A673 (cell line): Measurements from ENCODE around the gene ZNF254. TPM values are rescaled to one million over a fixed set of nuclear protein-coding genes. Genes with fewer than 3 reads are reported as not detected.

Experiments
- BruUV-seq: library from RNA; stranded (reverse); fragments of 400-500 nt; replicated peaks from 2 replicates; lab custom pipeline; 2021; lab: Mats Ljungman, UMichigan
- CTCF ChIA-PET: fragments of 300-600 bp; sonication (Branson Sonifier 250); formaldehyde crosslinking; loops from one replicate; lab custom pipeline; 2022; ENCODE audit warnings: antibody characterized with exemption; lab: Charles Lee
- POLR2A ChIA-PET: fragments of 300-600 bp; sonication (Branson Sonifier 250); formaldehyde crosslinking; loops from one replicate; lab custom pipeline; 2022; ENCODE audit warnings: antibody characterized with exemption; ENCODE audit not compliant: low non-redundant PET; lab: Charles Lee
- DNase-seq: peaks from one replicate; pipeline ENCODE4 v3.0.0-alpha.2; 2015; ENCODE audit warnings: low spot score
- H3K27ac ChIP-seq: fragments of 200-600 bp; sonication (generic); 2 replicates; pipeline ENCODE4 v1.5.1; 2016; ENCODE audit warnings: mixed run types, low read depth, mild to moderate bottlenecking, mixed read lengths, antibody characterized with exemption, low read length; ENCODE audit not compliant: poor library complexity, severe bottlenecking
- H3K27me3 ChIP-seq: fragments of 200-600 bp; sonication (generic); replicated peaks from 2 replicates; pipeline ENCODE4 v1.6.1; 2017; ENCODE audit warnings: mixed run types, low read depth, mild to moderate bottlenecking, mixed read lengths, antibody characterized with exemption, low read length; ENCODE audit not compliant: insufficient read depth, poor library complexity
- H3K36me3 ChIP-seq: fragments of 200-600 bp; sonication (generic); 2 replicates; pipeline ENCODE4 v1.6.1; 2016; ENCODE audit warnings: mixed run types, mild to moderate bottlenecking, mixed read lengths, antibody characterized with exemption, low read length; ENCODE audit not compliant: insufficient read depth, poor library complexity, severe bottlenecking
- H3K4me1 ChIP-seq: fragments of 200-600 bp; sonication (generic); 2 replicates; pipeline ENCODE4 v1.6.1; 2017; ENCODE audit warnings: mixed run types, mild to moderate bottlenecking, mixed read lengths, antibody characterized with exemption, low read length; ENCODE audit not compliant: insufficient read depth, poor library complexity, severe bottlenecking
- H3K4me3 ChIP-seq: fragments of 200-600 bp; sonication (generic); 2 replicates; pipeline ENCODE4 v1.5.1; 2016; ENCODE audit warnings: low read depth, mixed run types, mild to moderate bottlenecking, mixed read lengths, low read length; ENCODE audit not compliant: poor library complexity, severe bottlenecking
- H3K9me3 ChIP-seq: fragments of 200-600 bp; sonication (generic); 2 replicates; pipeline ENCODE4 v1.6.1; 2016; ENCODE audit warnings: mixed run types, low read depth, mild to moderate bottlenecking, mixed read lengths, antibody characterized with exemption, low read length; ENCODE audit not compliant: poor library complexity, severe bottlenecking
- EZH2 ChIP-seq: fragments of 200-600 bp; sonication (generic); IDR thresholded peaks from 2 replicates; pipeline ENCODE4 v1.6.1; 2017; ENCODE audit warnings: borderline replicate concordance, low read depth, mild to moderate bottlenecking, mixed read lengths, antibody characterized with exemption, low read length; ENCODE audit not compliant: poor library complexity, severe bottlenecking
- intact Hi-C: fragments of 100-400 bp; cut with micrococcal nuclease; formaldehyde crosslinking; loops from one replicate; pipeline ENCODE4 v1.10.0; 2022; ENCODE audit not compliant: unreplicated experiment
- total RNA-seq: library from RNA; stranded (reverse); gene quantifications from 2 replicates; pipeline ENCODE4 v1.2.3, GENCODE V29; 2021
- TF ChIP-seq, protein P1 (sequence below): fragments of 300-800, 200-600 bp; sonication (generic); conservative IDR thresholded peaks from 2 replicates; pipeline ENCODE4 v1.5.1; 2017; ENCODE audit warnings: low read depth, mild to moderate bottlenecking, antibody characterized with exemption, low read length, moderate library complexity, mixed read lengths

Gene ZNF254
- total RNA-seq, 1 experiment from 2014 or later = 15.5 TPM

- no TSS peak for BruUV-seq
- no peak for DNase-seq
- Histone ChIP-seq H3K4me3 (no peak overlapping the region), H3K36me3 (peaks cover 51% of the 10 kb centered on the region), H3K9me3 (no peaks in the 10 kb centered on the region), H3K27ac (no peak overlapping the region), H3K27me3 (no peaks in the 10 kb centered on the region), H3K4me1 (no peaks in the 10 kb centered on the region)
- CTCF ChIA-PET = no interaction called here
- intact Hi-C loops = no loop called here
- TF ChIP-seq, protein P1, sequence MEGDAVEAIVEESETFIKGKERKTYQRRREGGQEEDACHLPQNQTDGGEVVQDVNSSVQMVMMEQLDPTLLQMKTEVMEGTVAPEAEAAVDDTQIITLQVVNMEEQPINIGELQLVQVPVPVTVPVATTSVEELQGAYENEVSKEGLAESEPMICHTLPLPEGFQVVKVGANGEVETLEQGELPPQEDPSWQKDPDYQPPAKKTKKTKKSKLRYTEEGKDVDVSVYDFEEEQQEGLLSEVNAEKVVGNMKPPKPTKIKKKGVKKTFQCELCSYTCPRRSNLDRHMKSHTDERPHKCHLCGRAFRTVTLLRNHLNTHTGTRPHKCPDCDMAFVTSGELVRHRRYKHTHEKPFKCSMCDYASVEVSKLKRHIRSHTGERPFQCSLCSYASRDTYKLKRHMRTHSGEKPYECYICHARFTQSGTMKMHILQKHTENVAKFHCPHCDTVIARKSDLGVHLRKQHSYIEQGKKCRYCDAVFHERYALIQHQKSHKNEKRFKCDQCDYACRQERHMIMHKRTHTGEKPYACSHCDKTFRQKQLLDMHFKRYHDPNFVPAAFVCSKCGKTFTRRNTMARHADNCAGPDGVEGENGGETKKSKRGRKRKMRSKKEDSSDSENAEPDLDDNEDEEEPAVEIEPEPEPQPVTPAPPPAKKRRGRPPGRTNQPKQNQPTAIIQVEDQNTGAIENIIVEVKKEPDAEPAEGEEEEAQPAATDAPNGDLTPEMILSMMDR = no peak
- POLR2A ChIA-PET = no interaction called here
Observed at GRCh38 chr19:24046550-24046949, 40.4 kb upstream of the ZNF254 start.

DNA sequence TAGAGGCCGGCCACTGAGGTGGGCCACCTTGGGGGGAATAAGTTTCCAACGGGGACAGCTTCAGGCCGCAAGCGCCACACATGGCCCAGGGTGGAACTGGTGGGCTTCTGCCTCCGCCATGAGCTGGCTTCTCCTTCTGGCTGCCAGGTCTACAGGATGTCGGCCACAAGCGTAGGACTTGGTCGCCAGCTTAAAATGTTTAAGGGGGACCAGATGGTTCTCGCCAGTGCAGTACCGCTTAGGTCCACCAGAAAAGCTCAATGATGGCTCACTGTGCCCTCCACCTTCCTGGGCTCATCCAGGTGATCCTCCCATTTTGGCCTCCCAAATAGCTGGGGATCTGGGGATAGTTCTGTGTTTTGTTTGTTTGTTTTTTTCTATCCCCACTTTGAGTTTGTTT, 38.7 kb upstream of the ZNF254 start:
- no peaks in the 10 kb centered on the region for H3K27me3 ChIP-seq
- H3K27ac ChIP-seq = no peak overlapping the region
- TF ChIP-seq EZH2 = no peak
- TF ChIP-seq, protein P1 = no peak
- H3K4me3 ChIP-seq = no peak overlapping the region
- ChIA-PET POLR2A (no interaction called here), CTCF (interaction anchor here (0.6 kb wide), 1 partner anchor 188 kb away, joined by 13 read pairs; no protein-coding TSS in a partner anchor)
- intact Hi-C loops = no loop called here
- no peaks in the 10 kb centered on the region for H3K9me3 ChIP-seq
- peaks cover 60% of the 10 kb centered on the region for H3K36me3 ChIP-seq
- no TSS peak for BruUV-seq
- H3K4me1 ChIP-seq = no peaks in the 10 kb centered on the region
- DNase-seq = no peak

DNA sequence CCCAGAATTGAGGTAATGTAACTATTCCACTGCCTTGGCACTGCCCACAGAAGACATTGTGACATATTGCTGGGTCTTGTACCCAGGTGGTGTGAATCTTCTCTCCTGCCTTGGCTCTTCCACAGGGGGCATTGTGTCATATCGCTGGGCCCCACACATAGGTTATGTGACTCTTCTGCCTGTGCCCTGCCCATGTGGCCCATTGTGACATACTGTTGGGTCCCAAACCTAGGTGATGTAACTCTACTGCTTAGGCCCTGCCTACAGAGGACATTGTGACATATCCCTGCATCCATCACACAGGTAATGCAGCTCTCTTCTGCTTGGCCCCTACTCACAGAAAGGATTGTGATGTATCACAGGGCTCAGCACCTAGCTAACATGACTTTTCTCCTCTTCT, 37.5 kb upstream of the ZNF254 start:
- no peak for TF ChIP-seq EZH2
- TF ChIP-seq, protein P1 = no peak

More for the DNA sequence above, 37.5 kb upstream of the ZNF254 start:
- DNase-seq = no peak
- intact Hi-C loops = no loop called here
- Histone ChIP-seq H3K27me3 (no peaks in the 10 kb centered on the region), H3K4me3 (no peak overlapping the region), H3K27ac (no peak overlapping the region), H3K4me1 (no peaks in the 10 kb centered on the region), H3K9me3 (no peaks in the 10 kb centered on the region), H3K36me3 (peaks cover 68% of the 10 kb centered on the region)
- CTCF ChIA-PET = no interaction called here
- POLR2A ChIA-PET = no interaction called here
- no TSS peak for BruUV-seq
